ENCODE results near the gene MARK1.

GRCh38 chr1:220484135-220484534, 43.8 kb upstream of the MARK1 start:
- TF ChIP-seq CHD2 (IDR thresholded peaks at IDR 0.05; ENCODE audit: low read depth, low read length) (no peak), YY1 (IDR thresholded peaks at IDR 0.05; ENCODE audit: insufficient read depth, insufficient replicate concordance, low read depth, low read length) (no peak), GLI4 (CRISPR knock-in tag; IDR thresholded peaks at IDR 0.05; ENCODE audit: borderline replicate concordance) (no peak), SP1 (IDR thresholded peaks at IDR 0.05) (no peak), SP1 (CRISPR knock-in tag; IDR thresholded peaks at IDR 0.05) (no peak), MLX (CRISPR knock-in tag; IDR thresholded peaks at IDR 0.05) (no peak), CTCF (CRISPR knock-in tag; IDR thresholded peaks at IDR 0.05) (no peak), MYC (CRISPR knock-in tag; IDR thresholded peaks at IDR 0.05; ENCODE audit: borderline replicate concordance) (no peak)
